Measurements from ENCODE around the gene SLIT3. TPM values are rescaled to one million over a fixed set of nuclear protein-coding genes. Genes with fewer than 3 reads are reported as not detected.

The SLIT3 gene
- total and polyA plus RNA-seq, 2 donors (not counting 3 experiments of a cell fraction or from before 2014, with no cell fraction given), result 0.90 to 1.0 TPM

DNA sequence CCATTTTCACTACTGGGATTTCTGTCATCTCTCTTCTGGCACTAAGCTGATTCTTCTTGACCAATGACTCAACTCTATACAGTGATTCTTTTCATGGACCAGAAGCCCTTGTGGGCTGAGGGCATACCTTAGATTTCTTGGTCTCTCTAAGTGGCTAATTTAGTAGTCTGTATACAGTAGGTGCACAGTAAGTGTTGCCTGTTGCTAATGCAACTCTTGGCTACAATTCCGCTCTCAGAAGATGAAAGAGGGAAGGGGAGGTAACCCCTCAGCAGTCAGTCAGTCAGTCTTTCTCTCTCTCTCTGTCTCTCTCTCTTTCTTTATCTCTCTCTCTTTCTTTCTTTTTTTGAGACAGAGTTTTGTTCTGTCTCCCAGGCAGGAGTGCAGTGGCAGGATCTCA, 606.6 kb downstream of the SLIT3 start:
- no TSS peak for BruUV-seq (replicated peaks)
- dilution Hi-C loops (cut with MboI; ENCODE audit: extremely low pct_ligation_motif_present, low sequenced_read_pairs), result no loop called here
- FAIRE-seq, result no peak

DNA sequence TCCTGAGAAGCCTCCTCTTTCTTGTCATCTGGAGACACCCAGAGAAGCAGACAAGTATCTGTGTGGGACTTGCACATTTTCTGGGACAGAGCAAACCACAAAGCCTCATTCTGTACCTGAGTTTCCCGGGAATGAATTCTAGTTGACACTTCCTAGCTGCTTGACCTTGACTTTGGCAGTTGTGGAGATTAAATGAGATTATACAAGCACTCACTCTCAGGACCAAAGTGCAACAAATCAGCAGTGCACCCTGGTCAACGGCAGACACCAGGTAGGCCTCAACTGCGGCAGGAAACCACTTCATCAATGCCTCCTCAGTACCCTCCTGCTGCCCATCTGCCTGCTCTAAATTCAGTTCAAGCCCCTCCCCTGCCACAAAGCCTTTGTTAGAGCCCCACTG, 607.1 kb downstream of the SLIT3 start:
- H2AFZ ChIP-seq (ENCODE audit: low read depth, low read length), result no peak overlapping the region
- CTCF ChIA-PET, result interaction anchor here (0.9 kb wide), 1 partner anchor 54 kb away, joined by 3 read pairs; no protein-coding TSS in a partner anchor
- no peaks in the 10 kb centered on the region for H4K20me1 ChIP-seq (replicated peaks; ENCODE audit: control insufficient read depth, extremely low read depth, insufficient read depth, low read length)
- no peak overlapping the region for H3K4me2 ChIP-seq (ENCODE audit: insufficient read depth, low read length)
- H3K79me2 ChIP-seq (ENCODE audit: control insufficient read depth, insufficient read depth, low read length), result no peaks in the 10 kb centered on the region
- POLR2A ChIA-PET, result no interaction called here
- no peaks in the 10 kb centered on the region for H3K9me1 ChIP-seq (replicated peaks; ENCODE audit: control insufficient read depth, extremely low read depth, insufficient read depth, low read length)
- DNase-seq (ENCODE audit: low read depth, low spot score) (no peak), FAIRE-seq (no peak)
- H3K9me3 ChIP-seq (replicated peaks; ENCODE audit: control insufficient read depth, insufficient read depth, low read length), result no peaks in the 10 kb centered on the region
- intact Hi-C loops (cut with micrococcal nuclease), result no loop called here
- no peaks in the 10 kb centered on the region for H3K4me1 ChIP-seq (ENCODE audit: control insufficient read depth, extremely low read depth, insufficient read depth, low read length)
- dilution Hi-C loops (cut with MboI; ENCODE audit: extremely low pct_ligation_motif_present, low sequenced_read_pairs), result no loop called here
- no peak overlapping the region for H3K4me3 ChIP-seq (replicated peaks in 1 of 3; ENCODE audit: insufficient read depth in 1 of 3, low read depth in 1 of 3, low read length in 3 of 3)
- H3K27ac ChIP-seq (ENCODE audit: insufficient read depth, low read depth, low read length), result no peak overlapping the region
- BruUV-seq (replicated peaks), result no TSS peak
- H3K9ac ChIP-seq (replicated peaks; ENCODE audit: extremely low read depth, insufficient read depth, low read length), result no peak overlapping the region
- H3K36me3 ChIP-seq (ENCODE audit: control insufficient read depth in 2 of 2, extremely low read depth in 1 of 2, insufficient read depth in 2 of 2, low read length in 2 of 2), result no peaks in the 10 kb centered on the region
- no peaks in the 10 kb centered on the region for H3K27me3 ChIP-seq (ENCODE audit: control insufficient read depth in 2 of 2, insufficient read depth in 2 of 2, low read length in 2 of 2)
- TF ChIP-seq, protein P1, sequence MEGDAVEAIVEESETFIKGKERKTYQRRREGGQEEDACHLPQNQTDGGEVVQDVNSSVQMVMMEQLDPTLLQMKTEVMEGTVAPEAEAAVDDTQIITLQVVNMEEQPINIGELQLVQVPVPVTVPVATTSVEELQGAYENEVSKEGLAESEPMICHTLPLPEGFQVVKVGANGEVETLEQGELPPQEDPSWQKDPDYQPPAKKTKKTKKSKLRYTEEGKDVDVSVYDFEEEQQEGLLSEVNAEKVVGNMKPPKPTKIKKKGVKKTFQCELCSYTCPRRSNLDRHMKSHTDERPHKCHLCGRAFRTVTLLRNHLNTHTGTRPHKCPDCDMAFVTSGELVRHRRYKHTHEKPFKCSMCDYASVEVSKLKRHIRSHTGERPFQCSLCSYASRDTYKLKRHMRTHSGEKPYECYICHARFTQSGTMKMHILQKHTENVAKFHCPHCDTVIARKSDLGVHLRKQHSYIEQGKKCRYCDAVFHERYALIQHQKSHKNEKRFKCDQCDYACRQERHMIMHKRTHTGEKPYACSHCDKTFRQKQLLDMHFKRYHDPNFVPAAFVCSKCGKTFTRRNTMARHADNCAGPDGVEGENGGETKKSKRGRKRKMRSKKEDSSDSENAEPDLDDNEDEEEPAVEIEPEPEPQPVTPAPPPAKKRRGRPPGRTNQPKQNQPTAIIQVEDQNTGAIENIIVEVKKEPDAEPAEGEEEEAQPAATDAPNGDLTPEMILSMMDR (IDR thresholded peaks at IDR 0.05; ENCODE audit: extremely low read depth in 1 of 2, insufficient read depth in 1 of 2, low read depth in 1 of 2, low read length in 2 of 2), result no peak
- no peak for TF ChIP-seq FOS (IDR thresholded peaks at IDR 0.05; ENCODE audit: borderline replicate concordance, insufficient read depth, low read length)

More for the DNA sequence above, 606.6 kb downstream of the SLIT3 start:
- Histone ChIP-seq H3K79me2 (ENCODE audit: control insufficient read depth, insufficient read depth, low read length) (no peaks in the 10 kb centered on the region), H4K20me1 (replicated peaks; ENCODE audit: control insufficient read depth, extremely low read depth, insufficient read depth, low read length) (no peaks in the 10 kb centered on the region), H3K4me2 (ENCODE audit: insufficient read depth, low read length) (no peak overlapping the region), H3K27ac (ENCODE audit: insufficient read depth, low read depth, low read length) (no peak overlapping the region), H3K36me3 (ENCODE audit: control insufficient read depth in 2 of 2, extremely low read depth in 1 of 2, insufficient read depth in 2 of 2, low read length in 2 of 2) (no peaks in the 10 kb centered on the region), H3K9ac (replicated peaks; ENCODE audit: extremely low read depth, insufficient read depth, low read length) (no peak overlapping the region), H3K27me3 (ENCODE audit: control insufficient read depth in 2 of 2, insufficient read depth in 2 of 2, low read length in 2 of 2) (no peaks in the 10 kb centered on the region), H3K4me1 (ENCODE audit: control insufficient read depth, extremely low read depth, insufficient read depth, low read length) (no peaks in the 10 kb centered on the region), H3K9me1 (replicated peaks; ENCODE audit: control insufficient read depth, extremely low read depth, insufficient read depth, low read length) (no peaks in the 10 kb centered on the region), H3K4me3 (replicated peaks in 1 of 3; ENCODE audit: insufficient read depth in 1 of 3, low read depth in 1 of 3, low read length in 3 of 3) (no peak overlapping the region), H2AFZ (ENCODE audit: low read depth, low read length) (no peak overlapping the region), H3K9me3 (replicated peaks; ENCODE audit: control insufficient read depth, insufficient read depth, low read length) (no peaks in the 10 kb centered on the region)
- TF ChIP-seq, protein P2, sequence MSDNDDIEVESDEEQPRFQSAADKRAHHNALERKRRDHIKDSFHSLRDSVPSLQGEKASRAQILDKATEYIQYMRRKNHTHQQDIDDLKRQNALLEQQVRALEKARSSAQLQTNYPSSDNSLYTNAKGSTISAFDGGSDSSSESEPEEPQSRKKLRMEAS (IDR thresholded peaks at IDR 0.05; ENCODE audit: insufficient read depth, insufficient read length), result no peak
- TF ChIP-seq POLR2A (IDR thresholded peaks at IDR 0.05; ENCODE audit: low read depth, low read length), result no peak
- CTCF ChIA-PET, result interaction anchor here (0.9 kb wide), 1 partner anchor 53 kb away, joined by 3 read pairs; no protein-coding TSS in a partner anchor
- DNase-seq (ENCODE audit: low read depth, low spot score), result no peak
- POLR2A ChIA-PET, result no interaction called here
- intact Hi-C loops (cut with micrococcal nuclease), result no loop called here
